HG02642 (cell line): ENCODE data around the gene PTPRO.

Experiments
- ATAC-seq: cut with Tn5 transposase; IDR thresholded peaks from one replicate; pipeline ENCODE4 v1.9.1; 2021; ENCODE audit warnings: mild to moderate bottlenecking; ENCODE audit not compliant: unreplicated experiment, poor library complexity

Gene PTPRO

DNA sequence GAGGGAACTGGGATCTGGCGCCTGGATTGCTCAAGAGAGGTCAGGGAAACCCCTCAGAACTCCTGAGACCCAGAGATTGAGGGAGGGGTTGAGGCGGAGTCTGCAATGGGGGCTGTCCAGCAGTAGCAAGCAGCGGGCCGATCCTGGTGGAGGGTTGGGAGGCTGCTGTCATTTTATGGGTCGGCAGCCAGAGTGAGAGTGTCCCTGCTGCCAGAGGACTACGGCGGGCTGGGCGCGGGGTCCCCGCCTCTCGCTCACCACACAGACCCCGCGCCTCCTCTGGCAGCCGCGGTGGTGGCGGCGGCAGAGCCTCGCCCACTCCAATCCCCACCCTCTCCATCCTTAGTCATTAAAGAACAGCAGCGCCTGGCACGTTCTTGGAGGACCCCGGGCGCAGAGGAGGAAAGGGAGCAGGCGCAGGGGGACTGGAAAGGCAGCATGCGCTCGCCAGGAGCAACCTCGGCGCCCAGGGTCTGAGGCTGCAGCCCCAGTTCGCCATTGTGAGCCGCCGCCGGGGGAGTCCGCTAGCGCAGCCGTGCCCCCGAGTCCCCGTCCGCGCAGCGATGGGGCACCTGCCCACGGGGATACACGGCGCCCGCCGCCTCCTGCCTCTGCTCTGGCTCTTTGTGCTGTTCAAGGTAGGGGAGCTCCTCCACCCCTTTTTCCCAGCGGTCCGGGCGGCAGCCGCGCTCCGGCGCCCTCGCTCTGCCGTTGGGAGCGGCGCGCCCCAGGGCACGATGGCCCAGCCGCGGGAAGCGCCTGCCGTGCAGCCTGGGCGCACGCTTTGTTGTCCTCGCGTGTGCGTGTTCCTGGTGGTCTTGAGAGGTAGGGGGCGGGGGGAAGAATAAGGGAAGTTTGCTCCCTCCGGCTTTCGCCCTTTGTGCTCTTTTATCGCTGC lies at the start of gene PTPRO:
PTPRO (plus strand) TSS at position 345 of the 898 bp plus-strand sequence.
- ATAC-seq, result no peak

- ATAC-seq, result no peak
These were observed 48.4 kb upstream of the PTPRO start for GRCh38 chr12:15273896-15274295.

DNA sequence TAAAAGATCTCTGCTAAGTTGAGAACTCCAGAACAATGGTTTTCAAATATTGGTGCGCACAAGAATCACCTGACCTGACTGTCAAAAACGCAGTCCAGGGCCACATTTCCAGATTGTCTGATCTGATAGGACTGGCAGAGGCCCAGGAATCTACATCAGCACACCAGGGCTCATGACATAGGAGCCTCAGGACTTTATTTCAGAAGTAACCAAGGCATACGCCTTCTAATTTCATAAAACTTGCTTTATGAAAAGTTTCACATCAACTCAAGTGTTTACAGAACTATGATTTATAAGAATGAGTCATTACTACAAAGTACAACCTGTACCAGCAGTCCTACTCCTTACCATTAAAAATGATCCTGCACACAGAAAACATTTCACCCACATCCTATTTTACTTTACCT lies 47.7 kb upstream of the PTPRO start:
- ATAC-seq, result no peak

DNA sequence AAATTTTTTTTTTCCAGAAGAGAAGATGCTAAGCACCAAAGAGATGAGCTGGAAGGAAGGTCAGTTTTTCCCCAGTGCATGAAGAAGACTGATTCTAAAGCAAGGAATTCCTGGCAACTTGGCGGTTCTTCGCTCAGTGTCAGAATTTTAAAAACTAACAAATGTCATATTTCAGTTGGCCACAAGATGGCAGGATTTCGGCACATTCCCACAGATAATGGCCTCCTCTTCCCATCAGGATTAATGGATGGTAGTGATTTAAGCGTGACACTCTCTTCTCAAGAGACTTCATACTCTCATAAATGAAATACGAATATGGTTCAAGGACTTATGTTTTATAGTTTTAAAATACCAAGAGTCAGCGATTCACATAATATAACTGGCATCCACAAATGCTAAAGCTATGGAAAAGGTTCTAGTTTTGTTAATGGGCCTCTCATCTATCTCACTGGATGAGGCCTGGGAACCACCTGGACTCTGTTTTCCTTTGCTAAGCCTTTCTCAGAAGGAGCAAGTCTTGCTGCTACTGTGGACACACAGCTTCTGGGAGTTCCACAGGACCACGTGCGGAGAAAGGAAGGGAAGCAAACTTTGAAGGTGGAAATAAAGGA lies 46.1 kb upstream of the PTPRO start:
- ATAC-seq, result no peak

DNA sequence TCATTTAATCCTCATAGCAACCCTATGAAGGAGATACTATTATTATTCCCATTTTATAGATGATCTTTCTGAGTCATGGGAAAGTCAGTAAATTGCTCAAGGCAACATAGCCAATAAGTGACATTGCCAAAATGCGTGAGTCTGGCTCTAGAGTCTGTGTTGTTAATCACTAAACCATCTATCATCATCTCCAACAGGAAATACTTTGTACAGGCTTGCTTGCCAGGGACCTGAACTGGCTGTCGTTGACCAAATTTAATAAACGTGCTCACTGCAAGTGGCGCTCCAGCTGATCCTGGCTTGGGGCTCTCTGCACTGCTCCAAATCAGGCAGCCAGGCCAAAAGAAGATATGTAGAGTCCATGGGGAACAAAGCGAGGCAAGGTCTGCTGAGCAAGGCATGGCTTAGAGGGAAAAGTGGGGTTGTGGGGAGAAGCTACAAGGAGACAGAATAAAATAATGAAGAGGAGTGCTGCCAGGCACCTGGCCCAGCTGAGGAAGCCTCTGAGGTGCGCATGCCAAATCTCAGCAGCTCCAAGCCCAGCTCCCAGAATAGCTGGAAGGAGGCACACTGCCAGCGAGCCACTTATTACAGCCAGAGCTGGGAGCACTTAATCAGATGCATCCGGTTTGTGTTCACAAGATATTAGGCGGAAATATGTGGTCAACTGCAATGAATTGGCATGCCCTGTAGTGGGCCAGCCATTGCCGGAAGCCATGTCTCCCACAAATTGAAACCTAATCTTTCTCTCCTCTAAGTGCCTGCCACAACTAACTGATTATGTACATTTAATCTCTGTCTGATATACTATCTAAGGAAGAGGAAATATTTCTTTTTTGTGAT lies 43.3 kb upstream of the PTPRO start:
- peak; percentile 80 for ATAC-seq

DNA sequence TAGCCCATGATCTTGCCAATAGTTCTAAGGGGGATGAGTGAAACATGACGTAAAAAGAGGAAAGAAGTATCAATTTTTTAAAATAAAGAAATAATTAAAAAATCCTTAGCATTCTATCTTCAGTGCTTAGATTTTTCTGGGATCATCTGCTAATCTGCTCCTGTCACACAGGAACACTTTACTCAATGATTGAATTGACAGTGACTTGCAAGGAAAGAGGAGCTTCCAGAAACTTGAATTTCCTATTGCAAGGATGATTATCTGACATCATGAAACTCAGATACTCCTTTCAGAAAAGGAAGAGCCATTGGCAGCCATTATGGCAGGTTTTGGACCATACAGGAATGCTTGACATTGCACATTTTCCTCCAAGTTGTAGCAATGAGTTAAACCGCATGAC lies 41.4 kb upstream of the PTPRO start:
- ATAC-seq, result no peak

DNA sequence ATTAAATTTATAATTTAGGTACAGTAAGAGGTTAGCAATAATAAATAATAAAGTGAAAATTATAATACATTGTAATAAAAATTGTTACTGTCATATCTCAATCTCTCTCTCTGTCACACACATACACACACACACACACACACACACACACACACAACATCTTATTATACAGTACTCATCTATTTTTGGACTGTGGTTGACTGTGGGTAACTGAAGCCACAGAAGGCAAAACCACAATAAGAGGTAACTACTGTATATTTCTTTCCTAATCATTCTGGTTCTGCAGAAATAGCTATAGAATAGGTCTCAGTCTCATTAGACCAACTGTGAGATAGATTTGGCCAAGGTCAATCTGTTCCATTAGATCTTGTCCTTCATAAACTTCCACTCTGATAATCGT lies 33.1 kb upstream of the PTPRO start:
- no peak for ATAC-seq

DNA sequence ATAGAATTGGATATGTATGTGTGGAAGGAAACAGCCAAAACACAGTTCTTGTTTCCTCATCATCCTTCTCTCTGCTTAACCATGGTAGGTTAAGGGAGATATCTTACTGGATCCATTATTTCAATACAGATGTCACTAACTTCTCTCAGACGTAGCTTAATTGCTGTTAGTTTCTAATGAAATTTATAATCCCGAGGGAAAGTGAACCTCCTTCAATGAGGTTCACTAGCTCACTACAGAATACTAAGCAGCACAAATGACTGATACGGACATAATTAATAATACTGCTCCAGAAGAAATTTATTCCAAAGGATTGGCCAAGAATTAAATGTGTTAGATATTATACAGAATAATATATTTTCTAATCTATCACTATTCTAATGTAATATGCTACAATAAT lies 28.6 kb upstream of the PTPRO start:
- ATAC-seq, result no peak

DNA sequence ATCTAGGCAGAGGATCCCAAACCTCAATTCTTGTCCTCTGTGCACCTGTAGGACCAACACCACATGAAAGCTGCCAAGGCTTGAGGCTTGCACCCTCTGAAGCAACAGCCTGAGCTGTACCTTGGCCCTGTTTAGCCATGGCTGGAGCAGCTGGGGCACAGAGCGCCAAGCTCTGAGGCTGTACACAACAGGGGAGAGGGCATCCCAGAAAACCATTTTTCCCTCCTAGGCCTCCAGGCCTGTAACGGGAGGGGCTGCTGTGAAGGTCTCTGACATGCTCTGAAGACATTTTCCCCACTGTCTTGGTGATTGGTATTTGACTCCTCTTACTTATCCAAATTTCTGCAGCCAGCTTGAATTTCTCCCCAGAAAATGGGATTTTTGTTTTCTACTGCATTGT lies 22.4 kb upstream of the PTPRO start:
- no peak for ATAC-seq

DNA sequence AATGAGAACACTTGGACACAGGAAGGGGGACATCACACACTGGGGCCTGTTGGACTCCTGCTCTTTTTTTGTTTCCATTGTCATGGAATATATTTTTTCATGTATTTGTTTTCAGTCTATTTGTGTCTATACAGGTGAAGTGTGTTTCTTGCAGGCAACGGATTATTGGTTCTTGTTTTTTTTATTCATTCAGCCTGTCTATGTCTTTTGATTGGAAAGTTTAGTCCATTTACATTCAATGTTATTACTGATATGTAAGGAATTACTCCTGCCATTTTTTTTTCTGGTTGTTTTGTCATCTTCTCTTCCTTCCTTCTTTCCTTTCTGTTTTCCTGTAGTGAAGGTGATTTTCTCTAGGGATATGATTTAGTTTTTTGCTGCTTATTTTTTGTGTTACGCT lies 18.0 kb upstream of the PTPRO start:
- no peak for ATAC-seq

DNA sequence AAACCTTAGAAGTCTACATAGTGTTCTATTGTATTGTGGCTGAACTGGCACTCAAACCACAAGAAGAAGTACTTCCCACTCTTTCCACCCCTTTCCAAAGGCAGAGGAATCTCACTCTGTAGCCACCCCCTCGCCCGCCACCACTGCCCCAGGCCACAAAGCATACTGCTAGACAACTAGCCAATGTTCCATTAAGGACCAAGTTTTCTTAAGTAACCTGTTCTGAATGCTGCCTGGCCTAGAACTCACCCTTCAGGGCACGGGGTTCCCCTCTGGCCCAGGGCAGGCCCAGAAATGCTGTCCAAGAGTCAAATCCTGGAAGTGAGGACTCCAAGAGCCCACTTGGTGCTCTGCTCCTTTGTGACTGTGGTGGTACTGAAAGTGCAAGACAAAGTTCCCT lies 15.7 kb upstream of the PTPRO start:
- no peak for ATAC-seq

- ATAC-seq, result no peak
These were observed 15.2 kb upstream of the PTPRO start for GRCh38 chr12:15307079-15307478.

- no peak for ATAC-seq
These were observed 3.5 kb upstream of the PTPRO start for GRCh38 chr12:15318841-15319240.

GRCh38 chr12:15320881-15321280 lies 1.4 kb upstream of the PTPRO start:
- ATAC-seq, result no peak

- no peak for ATAC-seq
These were observed 1.2 kb downstream of the PTPRO start for GRCh38 chr12:15323480-15323879.

- ATAC-seq, result no peak
These were observed 7.6 kb downstream of the PTPRO start for GRCh38 chr12:15329891-15330290.

DNA sequence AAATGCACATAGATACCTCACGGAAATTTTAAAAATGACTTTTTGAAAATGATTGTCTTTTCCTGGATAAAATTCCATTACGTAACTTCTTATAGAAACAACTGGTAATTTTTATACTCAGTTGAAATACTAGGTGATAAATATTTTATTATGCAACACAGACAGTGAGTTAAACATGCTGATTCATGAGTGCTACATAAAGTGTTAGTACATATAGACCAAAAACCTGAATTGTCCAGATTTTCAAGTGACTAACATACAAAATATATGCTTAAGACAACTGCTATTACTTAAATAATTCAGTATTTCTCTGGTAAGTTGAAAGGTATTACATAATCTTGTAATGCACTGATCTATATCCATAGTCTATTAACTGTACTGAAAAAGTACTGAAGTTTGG lies 11.9 kb downstream of the PTPRO start:
- ATAC-seq, result no peak

GRCh38 chr12:15335959-15336358 lies 13.7 kb downstream of the PTPRO start:
- no peak for ATAC-seq

DNA sequence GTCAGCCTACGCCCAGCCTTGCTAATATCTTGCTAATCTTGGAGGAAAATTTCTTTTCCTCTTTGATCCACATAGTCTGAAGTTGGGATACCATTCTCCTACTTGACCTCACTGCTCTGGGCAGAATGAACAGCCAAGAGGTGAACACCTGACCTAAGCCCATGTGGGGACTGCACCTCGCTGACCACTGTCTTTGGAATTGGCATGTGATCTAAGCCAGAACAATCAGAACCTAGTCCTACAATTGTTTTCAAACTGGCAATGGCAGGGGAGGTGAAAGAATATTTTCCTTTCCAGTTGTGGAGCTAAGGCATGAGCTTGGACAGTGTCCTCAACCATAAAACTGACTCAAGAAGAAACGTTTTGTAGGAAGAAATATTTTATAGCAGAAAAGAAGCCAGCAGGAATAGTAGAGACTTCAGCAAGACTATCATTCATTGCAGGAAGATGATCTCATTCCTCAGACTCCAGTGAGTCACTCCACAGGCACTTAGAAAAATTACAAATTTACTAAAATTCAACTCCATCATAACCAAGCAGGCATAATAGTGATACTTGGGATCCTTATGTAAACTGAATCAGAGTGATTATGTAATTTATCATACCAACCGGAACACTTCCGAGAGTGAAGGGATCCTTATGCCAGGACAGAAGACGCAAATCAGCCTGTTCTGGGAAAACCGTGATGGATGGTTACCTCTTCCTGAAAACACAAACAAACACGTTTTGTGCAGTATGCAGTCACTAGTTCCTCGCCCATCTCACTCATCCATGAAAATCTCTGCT lies 14.7 kb downstream of the PTPRO start:
- ATAC-seq, result no peak

GRCh38 chr12:15341371-15341770 lies 19.1 kb downstream of the PTPRO start:
- ATAC-seq, result no peak
